ENCODE measurements around the gene OSBP.

- TF ChIP-seq, protein P1, sequence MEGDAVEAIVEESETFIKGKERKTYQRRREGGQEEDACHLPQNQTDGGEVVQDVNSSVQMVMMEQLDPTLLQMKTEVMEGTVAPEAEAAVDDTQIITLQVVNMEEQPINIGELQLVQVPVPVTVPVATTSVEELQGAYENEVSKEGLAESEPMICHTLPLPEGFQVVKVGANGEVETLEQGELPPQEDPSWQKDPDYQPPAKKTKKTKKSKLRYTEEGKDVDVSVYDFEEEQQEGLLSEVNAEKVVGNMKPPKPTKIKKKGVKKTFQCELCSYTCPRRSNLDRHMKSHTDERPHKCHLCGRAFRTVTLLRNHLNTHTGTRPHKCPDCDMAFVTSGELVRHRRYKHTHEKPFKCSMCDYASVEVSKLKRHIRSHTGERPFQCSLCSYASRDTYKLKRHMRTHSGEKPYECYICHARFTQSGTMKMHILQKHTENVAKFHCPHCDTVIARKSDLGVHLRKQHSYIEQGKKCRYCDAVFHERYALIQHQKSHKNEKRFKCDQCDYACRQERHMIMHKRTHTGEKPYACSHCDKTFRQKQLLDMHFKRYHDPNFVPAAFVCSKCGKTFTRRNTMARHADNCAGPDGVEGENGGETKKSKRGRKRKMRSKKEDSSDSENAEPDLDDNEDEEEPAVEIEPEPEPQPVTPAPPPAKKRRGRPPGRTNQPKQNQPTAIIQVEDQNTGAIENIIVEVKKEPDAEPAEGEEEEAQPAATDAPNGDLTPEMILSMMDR (IDR thresholded peaks at IDR 0.05): no peak
- no peak for TF ChIP-seq POLR2A (IDR thresholded peaks at IDR 0.05)
Observed at GRCh38 chr11:59610289-59610688, 5.3 kb downstream of the OSBP start.

Measured in esophagus squamous epithelium (tissue), 4 donors.